Middle frontal gyrus (tissue), 1 donor: Measurements from ENCODE around the gene CRYM.
"Not testable (repeated sequence)": the region's sequence is repeated elsewhere in the genome, so short reads cannot be mapped to it uniquely, and the experiment has no call there.

ENCODE experiments used
- DNase-seq: peaks from one replicate; pipeline ENCODE4 v3.0.0-alpha.2; 2015; ENCODE audit warnings: low spot score; ENCODE audit errors: extremely low spot score

Gene CRYM

DNA sequence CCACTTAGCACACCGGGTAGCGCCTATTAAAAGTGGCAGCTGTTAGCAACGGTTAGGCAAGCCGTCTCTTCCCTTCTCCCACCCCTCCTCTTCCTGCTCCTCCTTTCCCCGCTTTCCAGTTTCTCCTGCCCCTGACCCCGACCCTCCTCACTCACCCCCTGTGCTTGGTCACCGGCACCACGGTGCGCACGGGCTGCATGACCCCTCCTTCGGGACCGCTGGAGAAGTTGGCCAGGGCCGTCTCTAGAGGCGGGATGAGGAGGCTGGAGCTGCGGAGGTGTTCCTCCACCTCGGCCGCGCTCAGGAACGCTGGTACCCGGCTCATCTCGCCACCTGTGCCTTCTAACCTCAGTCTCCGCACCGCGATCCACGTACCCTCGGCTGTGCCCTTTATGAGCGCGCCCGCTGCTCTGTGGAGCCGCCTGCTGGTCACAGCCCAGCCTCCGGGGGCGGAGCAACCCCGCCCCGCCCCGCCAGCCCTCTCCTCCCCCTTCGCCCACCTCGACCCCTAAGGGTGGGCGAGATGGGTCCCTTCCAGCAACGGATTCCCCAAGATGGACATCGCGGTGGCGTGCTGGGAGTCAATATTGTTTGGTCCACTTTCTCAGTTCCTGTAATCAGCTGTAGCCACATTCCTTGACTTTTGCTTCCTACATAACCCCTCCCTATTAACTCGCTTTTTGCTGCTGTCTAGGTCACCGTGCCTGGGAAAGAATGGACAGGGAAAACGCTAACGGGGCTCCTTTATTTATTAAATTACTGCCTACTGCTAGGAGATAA lies at the start of gene CRYM:
CRYM (minus strand) TSS at position 364 of the 780 bp plus-strand sequence; CDS start at position 325, 39 bp downstream.
- no peak for DNase-seq

DNA sequence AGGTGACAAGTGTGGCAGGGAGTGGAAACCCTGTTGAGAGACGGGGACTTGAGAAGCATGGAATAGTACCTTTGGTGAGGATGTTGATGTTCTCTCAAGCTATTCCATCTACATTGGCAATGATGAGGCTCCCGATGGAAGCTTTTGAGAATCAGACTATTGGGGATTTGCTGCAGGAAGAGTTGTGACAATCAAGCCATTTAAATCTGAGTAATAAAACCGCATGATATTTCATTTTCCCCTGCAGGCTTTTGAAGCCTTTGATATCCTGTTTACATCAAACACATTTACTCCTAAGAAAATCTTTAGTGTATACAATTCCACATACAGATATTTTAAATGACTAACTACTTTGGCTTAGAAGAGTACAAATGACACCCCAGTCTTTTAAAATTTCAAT lies 49.0 kb upstream of the CRYM start:
- DNase-seq = no peak

DNA sequence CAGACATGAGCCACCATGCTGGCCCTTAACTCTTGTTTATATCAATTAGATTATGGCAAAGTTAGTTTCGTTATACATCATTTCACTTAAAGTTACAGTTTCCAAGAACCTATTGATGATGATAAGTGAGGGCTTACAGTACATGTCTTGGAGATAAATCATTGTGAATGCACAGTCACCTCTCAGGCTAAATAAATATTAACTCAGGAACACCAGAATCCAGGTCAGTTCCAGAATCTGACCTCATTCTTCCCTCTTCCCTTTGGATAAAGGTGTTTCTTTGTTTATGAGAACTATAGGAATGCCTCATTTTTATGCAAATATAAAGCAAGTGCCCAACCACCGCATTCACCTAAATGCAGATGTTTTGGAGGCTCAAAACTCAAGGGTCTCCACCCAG lies 48.4 kb upstream of the CRYM start:
- no peak for DNase-seq

DNA sequence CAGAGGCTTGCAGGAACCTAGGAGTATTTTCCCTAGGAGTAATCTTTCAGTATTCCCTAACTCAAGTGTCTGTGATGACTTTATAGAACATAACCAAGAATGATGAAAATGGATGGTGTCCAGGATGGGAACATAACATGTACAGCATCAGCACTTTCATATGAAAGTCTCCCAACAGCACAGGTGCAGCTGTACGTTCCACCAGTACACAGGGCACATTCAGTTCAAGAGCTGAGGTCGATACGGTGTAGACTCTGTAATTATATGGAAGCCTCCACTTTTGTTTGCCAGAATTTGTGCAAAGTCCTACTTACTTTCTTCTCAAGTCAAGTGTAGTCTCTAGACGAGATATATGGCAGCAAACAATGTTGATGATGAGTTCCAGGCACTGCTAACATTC lies 46.2 kb upstream of the CRYM start:
- DNase-seq = no peak

- DNase-seq = not testable (repeated sequence)
These were observed 44.2 kb upstream of the CRYM start for GRCh38 chr16:21322251-21322650.

GRCh38 chr16:21321736-21322135 lies 43.6 kb upstream of the CRYM start:
- no peak for DNase-seq

DNA sequence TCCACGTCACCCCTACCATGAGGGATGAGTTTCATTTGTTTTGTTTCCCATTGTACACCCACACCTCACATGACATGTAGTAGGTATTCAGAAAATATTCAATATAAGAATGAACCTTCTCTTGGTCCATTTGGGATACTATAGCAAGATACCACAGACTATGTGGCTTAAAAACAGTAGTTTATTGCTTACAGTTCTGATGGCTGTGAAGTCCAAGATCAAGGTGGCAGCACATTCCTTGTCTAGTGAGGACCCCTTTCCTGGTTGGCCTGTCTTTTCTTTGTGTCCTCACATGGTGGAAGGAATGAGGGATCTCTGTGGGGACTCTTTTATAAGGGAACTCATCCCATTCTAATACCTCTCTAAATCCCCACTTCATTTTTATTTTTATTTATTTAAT lies 36.2 kb upstream of the CRYM start:
- DNase-seq = no peak

GRCh38 chr16:21312863-21313372 lies 34.8 kb upstream of the CRYM start:
- DNase-seq = not testable (repeated sequence)

GRCh38 chr16:21312046-21312445 lies 34.0 kb upstream of the CRYM start:
- not testable (repeated sequence) for DNase-seq

DNA sequence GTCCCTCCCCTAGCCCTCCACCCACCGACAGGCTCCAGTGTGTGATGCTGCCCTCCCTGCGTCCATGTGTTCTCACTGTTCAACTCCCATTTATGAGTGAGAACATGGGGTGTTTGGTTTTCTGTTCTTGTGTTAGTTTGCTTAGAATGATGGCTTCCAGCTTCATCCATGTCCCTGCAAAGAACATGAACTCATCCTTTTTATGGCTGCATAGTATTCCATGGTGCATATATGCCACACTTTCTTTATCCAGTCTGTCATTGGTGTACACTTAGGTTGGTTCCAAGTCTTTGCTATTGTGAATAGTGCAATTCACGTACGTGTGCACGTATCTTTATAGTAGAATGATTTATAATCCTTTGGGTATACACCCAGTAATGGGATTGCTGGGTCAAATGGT lies 28.6 kb upstream of the CRYM start:
- not testable (repeated sequence) for DNase-seq

DNA sequence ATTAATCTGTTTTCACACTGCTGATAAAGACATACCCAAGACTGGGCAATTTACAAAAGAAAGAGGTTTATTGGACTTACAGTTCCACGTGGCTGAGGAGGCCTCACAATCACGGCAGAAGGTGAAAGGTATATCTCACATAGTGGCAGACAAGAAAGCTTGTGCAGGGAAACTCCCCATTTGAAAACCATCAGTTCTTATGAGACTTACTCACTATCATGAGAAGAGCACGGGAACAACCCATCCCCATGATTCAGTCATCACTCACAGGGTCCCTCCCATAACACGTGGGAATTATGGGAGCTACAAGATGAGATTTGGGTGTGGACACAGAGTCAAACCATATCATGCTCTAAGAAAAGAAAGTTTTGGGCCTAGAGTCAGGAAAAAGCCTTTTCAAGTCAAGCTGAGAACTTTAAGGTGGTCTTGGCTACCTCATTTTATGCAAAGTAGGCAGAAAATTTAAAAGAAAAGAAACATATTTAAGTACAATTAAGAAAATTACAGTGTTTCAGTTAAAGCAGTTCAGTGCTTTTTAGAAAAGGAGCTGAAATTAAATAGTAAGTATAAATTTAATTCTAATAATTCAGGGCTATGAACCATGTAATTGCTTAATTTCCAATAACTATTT lies 24.9 kb upstream of the CRYM start:
- no peak for DNase-seq

GRCh38 chr16:21302454-21302853 lies 24.4 kb upstream of the CRYM start:
- no peak for DNase-seq

DNA sequence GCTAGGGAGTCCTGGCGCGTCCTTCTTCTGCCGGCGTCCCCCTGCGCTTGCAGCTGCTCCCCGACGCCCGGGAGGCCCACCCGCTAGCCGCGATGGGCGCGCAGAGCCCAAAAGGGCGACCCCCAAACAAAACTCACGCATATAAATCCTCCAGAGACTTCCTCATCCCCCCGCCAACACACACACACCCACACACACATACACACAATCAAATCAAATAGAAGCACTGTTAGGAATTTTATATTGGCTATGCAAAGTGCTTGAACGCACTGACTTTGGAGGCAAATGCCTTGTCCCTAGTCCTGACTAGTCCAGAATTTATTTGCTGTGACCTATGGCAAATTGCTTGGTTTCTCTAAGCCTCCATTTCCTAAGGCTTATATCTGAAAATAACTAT lies 23.8 kb upstream of the CRYM start:
- no peak for DNase-seq

- DNase-seq = no peak
These were observed 23.2 kb upstream of the CRYM start for GRCh38 chr16:21301168-21301894.

DNA sequence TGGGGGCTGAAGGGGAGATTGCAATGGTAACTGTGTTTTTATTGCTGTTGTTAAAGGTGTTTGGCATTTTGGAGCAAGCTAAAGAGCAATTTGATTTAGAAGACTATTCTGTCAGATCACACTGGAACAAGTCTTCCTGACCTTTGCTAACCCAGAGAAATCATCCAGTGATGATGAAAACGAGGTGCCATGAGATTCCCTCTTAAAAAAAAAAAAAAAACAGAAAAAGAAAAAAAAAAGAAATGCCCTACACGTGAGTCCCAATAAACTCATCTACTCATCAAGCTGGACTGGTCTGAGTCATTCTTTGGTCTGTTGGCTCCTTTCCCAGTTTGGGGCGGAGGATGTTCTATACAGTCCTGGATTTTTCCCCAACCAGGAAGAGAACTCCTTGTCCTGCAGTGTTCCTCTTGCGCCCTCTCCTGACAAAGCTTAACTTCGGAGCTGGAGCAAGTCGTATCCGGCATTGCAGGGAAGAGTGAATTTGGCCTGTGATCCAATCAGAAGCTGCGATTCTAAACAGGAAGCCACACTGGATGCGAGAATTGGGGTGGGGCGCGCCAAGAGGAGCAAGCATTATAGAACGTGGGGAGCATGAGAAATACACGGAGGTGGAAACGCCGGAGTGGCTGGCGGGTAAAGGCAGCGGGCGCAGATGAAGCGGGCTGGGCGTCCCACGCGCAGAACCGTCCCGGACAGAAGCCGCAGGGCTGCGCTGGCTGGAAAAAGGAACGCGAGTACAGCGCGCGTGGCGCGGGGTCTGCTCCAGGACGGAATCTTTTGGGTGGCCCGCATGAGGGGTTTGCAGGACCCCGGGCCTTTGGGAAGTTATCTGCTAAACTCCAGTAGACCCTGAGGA lies 22.4 kb upstream of the CRYM start:
- DNase-seq = peak; percentile 92

- DNase-seq = not testable (repeated sequence)
These were observed 11.7 kb upstream of the CRYM start for GRCh38 chr16:21289789-21290188.

- DNase-seq = no peak
These were observed 7.2 kb upstream of the CRYM start for GRCh38 chr16:21285314-21285713.

DNA sequence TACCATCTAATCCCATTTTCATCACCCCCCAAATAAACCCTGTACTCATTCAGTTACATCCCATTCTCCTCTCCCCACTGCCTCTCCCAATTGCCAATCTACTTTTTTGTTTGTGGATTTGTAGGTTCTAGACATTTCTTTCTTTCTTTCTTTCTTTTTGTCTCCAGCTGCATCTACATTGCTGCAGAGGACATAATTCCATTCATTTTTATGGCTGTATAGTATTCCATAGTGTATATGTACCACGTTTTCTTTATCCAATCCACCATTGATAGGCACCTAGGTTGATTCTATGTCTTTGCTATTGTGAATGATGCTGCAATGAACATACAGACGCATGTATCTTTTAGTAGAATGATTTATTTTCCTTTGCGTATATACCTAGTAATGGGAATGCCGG lies 6.3 kb upstream of the CRYM start:
- no peak for DNase-seq

DNA sequence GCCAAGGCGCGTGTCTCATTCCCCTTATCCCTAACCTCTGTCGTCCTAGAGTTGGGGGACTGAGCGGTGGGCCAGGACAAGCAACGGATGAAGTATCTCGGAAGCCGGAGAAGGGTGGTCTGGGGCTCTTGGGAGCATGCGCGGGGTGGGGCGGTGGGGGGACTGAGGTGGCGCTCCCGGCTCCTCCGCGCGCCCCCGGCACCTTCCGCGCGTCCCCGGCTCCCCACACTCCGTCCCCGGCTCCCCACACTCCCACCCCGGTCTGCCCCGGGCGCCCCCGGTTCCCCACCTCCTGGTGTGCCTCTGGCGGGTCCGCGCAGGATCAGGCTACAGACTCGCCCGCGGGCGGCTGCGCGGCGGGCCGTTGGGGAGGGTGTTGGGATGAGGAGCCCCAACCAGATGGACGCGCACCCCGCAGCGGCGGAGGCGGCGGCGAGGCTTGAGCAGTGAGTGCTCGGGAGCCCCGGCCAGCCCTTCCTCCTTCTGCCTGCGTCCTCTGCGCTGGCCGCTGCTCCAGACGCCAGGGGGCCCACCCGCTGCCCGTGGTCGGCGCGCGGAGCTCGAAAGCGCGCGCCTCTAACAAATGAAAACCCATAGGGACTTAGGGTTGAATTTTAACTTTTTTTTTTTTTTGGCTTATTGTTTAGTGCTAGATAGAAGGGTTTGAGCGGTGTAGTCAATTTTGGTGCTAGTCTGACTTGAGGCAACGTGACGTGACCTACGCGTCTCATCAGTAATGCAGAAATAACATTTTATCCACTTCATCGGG lies 5.6 kb upstream of the CRYM start:
- no peak for DNase-seq

DNA sequence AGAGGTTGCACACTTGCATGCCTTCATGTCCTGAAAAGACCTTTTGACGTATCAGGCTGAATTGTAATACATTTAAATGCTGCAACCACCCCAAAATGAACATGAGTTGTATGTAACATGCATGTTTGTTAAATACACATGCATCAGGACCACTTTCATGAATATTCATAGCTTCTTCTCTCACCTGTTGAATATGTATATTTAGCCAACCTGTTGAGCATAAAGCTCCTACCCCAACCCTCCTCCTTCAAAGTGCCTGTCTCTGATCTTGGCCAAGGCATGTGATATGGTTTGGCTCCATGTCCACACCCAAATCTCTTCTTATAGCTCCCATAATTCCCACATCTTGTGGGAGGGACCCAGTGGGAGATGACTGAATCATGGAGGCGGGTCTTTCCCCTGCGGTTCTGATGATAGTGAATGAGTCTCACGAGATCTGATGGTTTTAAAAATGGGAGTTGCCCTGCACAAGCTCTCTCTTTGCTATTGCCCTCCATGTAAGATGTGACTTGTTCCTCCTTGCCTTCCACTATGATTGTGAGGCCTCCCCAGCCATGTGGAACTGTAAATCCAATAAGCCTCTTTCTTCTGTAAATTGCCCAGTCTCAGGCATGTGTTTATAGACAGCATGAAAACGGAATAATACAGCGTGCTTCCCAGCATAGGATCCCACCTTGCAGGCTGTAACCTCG lies 3.8 kb upstream of the CRYM start:
- DNase-seq = no peak
